ENCODE data around the gene FIGLA.

The FIGLA gene

GRCh38 chr2:70827388-70827787 lies 36.9 kb upstream of the FIGLA start:
- in situ Hi-C loops (cut with MboI; ENCODE audit: low sequenced_read_pairs, unreplicated experiment), result no loop called here
- TF ChIP-seq CTCF (IDR thresholded peaks at IDR 0.05; ENCODE audit: borderline replicate concordance, control extremely low read depth, extremely low read depth, insufficient read depth, missing control alignments), result no peak
- no peak for DNase-seq (ENCODE audit: low spot score)

- TF ChIP-seq CTCF (IDR thresholded peaks at IDR 0.05; ENCODE audit: borderline replicate concordance, control extremely low read depth, extremely low read depth, insufficient read depth, missing control alignments), result no peak
- in situ Hi-C loops (cut with MboI; ENCODE audit: low sequenced_read_pairs, unreplicated experiment), result no loop called here
- DNase-seq (ENCODE audit: low spot score), result no peak
Observed at GRCh38 chr2:70826696-70827350, 36.4 kb upstream of the FIGLA start.

- TF ChIP-seq CTCF (IDR thresholded peaks at IDR 0.05; ENCODE audit: borderline replicate concordance, control extremely low read depth, extremely low read depth, insufficient read depth, missing control alignments), result no peak
- no peak for DNase-seq (ENCODE audit: low spot score)
Observed at GRCh38 chr2:70823249-70823648, 32.8 kb upstream of the FIGLA start.

GRCh38 chr2:70822843-70823242 lies 32.4 kb upstream of the FIGLA start:
- in situ Hi-C loops (cut with MboI; ENCODE audit: low sequenced_read_pairs, unreplicated experiment), result no loop called here
- DNase-seq (ENCODE audit: low spot score), result no peak
- TF ChIP-seq CTCF (IDR thresholded peaks at IDR 0.05; ENCODE audit: borderline replicate concordance, control extremely low read depth, extremely low read depth, insufficient read depth, missing control alignments), result no peak

More at GRCh38 chr2:70823249-70823648, 32.8 kb upstream of the FIGLA start:
- in situ Hi-C loops (cut with MboI; ENCODE audit: low sequenced_read_pairs, unreplicated experiment), result no loop called here

- no peak for DNase-seq (ENCODE audit: low spot score)
- in situ Hi-C loops (cut with MboI; ENCODE audit: low sequenced_read_pairs, unreplicated experiment), result no loop called here
Observed at GRCh38 chr2:70820499-70820898, 30.1 kb upstream of the FIGLA start, which contains the start of gene CLEC4F. CLEC4F (minus strand) TSS chr2:70820599; CDS start chr2:70820523, 76 bp downstream.

GRCh38 chr2:70817284-70817954 lies 27.0 kb upstream of the FIGLA start:
- in situ Hi-C loops (cut with MboI; ENCODE audit: low sequenced_read_pairs, unreplicated experiment), result no loop called here
- no peak for TF ChIP-seq CTCF (IDR thresholded peaks at IDR 0.05; ENCODE audit: borderline replicate concordance, control extremely low read depth, extremely low read depth, insufficient read depth, missing control alignments)
- DNase-seq (ENCODE audit: low spot score), result no peak

More at GRCh38 chr2:70820499-70820898, 30.1 kb upstream of the FIGLA start, which contains the start of gene CLEC4F:
- TF ChIP-seq CTCF (IDR thresholded peaks at IDR 0.05; ENCODE audit: borderline replicate concordance, control extremely low read depth, extremely low read depth, insufficient read depth, missing control alignments), result no peak

Data from GM13976 (cell line).